IPS DF 6.9 (cell line): ENCODE results near the gene BACH1.
"Not testable (repeated sequence)": the region's sequence is repeated elsewhere in the genome, so short reads cannot be mapped to it uniquely, and the experiment has no call there.

ENCODE experiments used
- DNase-seq: peaks from one replicate; pipeline ENCODE4 v3.0.0-alpha.2; 2013; ENCODE audit warnings: low read depth, low spot score
- H3K27ac ChIP-seq: one replicate; pipeline ENCODE4 v1.5.1; 2013; ENCODE audit warnings: low read length, control low read depth
- H3K27me3 ChIP-seq: 2 replicates; pipeline ENCODE4 v1.6.1; 2013; ENCODE audit warnings: mild to moderate bottlenecking, low read length; ENCODE audit not compliant: control insufficient read depth, insufficient read depth
- H3K36me3 ChIP-seq: 2 replicates; pipeline ENCODE4 v1.6.1; 2013; ENCODE audit warnings: low read length; ENCODE audit not compliant: control insufficient read depth, insufficient read depth
- H3K4me1 ChIP-seq: 2 replicates; pipeline ENCODE4 v1.6.1; 2013; ENCODE audit warnings: low read length; ENCODE audit not compliant: control insufficient read depth, insufficient read depth
- H3K4me3 ChIP-seq: 2 replicates; pipeline ENCODE4 v1.5.1; 2013; ENCODE audit warnings: mild to moderate bottlenecking, low read length
- H3K9me3 ChIP-seq: 2 replicates; pipeline ENCODE4 v1.6.1; 2013; ENCODE audit warnings: low read length, inconsistent platforms; ENCODE audit not compliant: control insufficient read depth, insufficient read depth
- WGBS: extraction: QIAGEN DNeasy Blood & Tissue Kit; methylation state at CpG from one replicate; pipeline ENCODE4 v1.1.7; 2013; ENCODE audit warnings: mixed read lengths, missing lambda C conversion rate; ENCODE audit not compliant: insufficient read length, insufficient coverage; 5-methylcytosine and 5-hydroxymethylcytosine counted together

The BACH1 gene

DNA sequence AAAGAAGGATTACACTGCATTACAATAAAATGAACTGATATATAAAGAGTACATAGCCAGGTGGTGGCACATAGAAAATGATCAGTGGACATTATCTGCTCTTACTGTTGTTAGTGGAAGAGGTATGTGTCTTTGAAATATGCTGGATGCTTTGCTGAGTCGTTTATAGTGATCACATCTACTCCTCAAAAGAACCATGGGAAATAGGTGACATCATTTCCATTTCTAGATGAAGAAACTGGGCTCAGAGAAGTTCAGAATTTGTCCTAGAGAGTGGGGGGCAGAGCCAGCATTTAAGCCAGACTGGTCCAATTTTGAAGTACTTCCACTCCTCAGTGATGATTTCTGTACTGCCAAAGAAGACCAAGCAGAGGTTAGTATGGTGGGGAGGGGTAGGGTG, 34.0 kb upstream of the BACH1 start:
- Histone ChIP-seq H3K36me3 (no peaks in the 10 kb centered on the region), H3K27ac (no peak overlapping the region), H3K4me3 (no peak overlapping the region), H3K27me3 (no peaks in the 10 kb centered on the region), H3K4me1 (no peaks in the 10 kb centered on the region), H3K9me3 (no peaks in the 10 kb centered on the region)
- DNase-seq: no peak
- WGBS: no CpG with 5 or more reads among the region's 1 CpG

DNA sequence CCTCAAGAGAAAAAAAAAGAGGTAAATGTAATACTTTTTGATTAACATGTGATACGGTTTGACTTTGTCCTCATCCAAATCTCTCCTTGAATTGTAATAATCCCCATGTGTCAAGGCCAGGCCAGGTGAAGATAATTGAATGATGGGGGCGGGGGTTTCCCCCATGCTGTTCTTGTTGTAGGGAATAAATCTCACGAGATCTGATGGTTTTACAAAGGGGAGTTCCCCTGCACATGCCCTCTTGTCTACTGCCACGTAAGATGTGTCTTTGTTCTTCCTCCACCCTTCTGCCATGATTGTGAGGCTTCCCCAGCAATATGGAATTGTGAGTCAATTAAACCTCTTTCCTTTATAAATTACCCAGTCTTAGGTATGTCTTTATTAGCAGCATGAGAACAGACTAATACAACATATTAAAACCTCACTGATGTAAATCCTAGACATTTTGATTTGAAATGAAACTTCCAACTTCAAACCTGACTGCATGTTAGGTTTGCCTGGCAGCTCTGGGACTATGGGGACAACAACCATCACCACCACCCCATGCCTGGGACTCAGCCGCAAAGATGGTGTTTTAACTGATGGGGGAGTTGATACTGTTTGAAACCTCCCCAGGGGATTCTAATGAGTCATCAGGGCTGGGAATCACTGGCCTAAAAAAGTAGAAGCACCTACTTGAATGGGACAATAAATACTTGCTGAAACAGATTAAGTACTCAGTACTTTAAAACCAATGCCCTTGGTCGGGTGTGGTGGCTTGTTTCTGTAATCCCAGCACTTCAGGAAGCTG, 32.8 kb upstream of the BACH1 start:
- no peak overlapping the region for H3K4me3 ChIP-seq
- H3K9me3 ChIP-seq: no peaks in the 10 kb centered on the region
- no peak for DNase-seq
- H3K27me3 ChIP-seq: no peaks in the 10 kb centered on the region
- WGBS: no CpG with 5 or more reads among the region's 6 CpGs
- no peaks in the 10 kb centered on the region for H3K36me3 ChIP-seq
- H3K27ac ChIP-seq: no peak overlapping the region
- H3K4me1 ChIP-seq: no peaks in the 10 kb centered on the region

DNA sequence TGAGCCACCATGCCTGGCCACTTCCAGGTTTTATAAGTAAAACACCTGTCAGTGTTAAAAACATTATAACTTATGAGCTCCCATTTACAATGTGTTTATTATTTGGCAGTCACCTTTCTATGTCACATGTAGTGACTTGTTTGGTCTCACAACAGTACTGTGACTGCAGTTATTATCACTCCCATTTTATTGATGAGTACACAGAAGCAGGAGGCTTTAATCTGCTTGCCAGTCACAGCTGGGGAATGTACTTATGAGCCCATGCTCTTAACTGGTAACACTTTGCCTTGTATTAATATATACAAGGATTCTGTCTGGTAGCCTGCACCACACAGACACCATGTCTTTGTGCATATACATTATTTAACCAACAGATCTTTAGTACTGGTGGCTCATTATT, 31.1 kb upstream of the BACH1 start:
- H3K4me1 ChIP-seq: no peaks in the 10 kb centered on the region
- H3K27ac ChIP-seq: no peak overlapping the region
- no peaks in the 10 kb centered on the region for H3K9me3 ChIP-seq
- H3K27me3 ChIP-seq: no peaks in the 10 kb centered on the region
- DNase-seq: no peak
- no peaks in the 10 kb centered on the region for H3K36me3 ChIP-seq
- no peak overlapping the region for H3K4me3 ChIP-seq

DNA sequence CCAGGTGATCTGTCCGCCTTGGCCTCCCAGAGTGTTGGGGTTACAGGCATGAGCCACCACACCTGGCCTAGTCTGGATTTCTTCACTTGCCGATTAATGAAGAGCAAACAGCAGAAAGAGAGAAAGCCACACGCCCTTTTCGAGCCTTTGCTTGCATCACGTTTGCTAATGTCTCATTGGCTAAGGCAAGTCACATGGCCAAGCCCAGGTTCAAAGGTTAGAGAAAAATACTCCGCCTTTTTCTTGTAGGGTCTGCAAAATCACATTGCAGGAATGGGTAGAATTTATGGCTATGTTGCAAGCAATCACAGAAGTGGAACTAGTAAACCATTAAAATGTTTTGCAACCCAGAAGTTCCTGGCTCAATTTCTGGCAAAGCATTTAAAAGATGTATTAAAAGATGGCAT, 26.8 kb upstream of the BACH1 start:
- H3K27me3 ChIP-seq: no peaks in the 10 kb centered on the region
- no peaks in the 10 kb centered on the region for H3K36me3 ChIP-seq
- no CpG with 5 or more reads among the region's 6 CpGs for WGBS
- no peak overlapping the region for H3K4me3 ChIP-seq
- no peak overlapping the region for H3K27ac ChIP-seq
- DNase-seq: no peak
- H3K9me3 ChIP-seq: no peaks in the 10 kb centered on the region
- H3K4me1 ChIP-seq: no peaks in the 10 kb centered on the region

DNA sequence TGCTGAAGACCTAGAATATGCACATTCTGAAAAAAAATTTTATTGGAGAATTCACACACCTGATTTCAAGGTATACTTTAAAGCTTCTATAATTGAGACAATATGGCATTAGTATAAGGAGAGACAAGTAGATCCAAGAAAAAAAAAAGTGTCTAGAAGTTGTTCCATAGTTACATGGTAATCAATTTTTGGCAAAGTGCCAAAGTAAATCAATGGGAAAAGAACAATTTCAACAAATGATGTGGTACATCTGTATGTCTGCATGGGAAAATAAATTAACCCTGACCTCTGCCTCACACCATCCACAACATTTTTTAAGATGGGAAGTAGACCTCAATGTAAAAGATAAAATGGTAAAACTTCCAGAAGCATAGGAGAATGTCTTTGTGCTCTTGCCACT, 21.3 kb upstream of the BACH1 start:
- Histone ChIP-seq H3K4me1 (no peaks in the 10 kb centered on the region), H3K36me3 (no peaks in the 10 kb centered on the region), H3K27me3 (no peaks in the 10 kb centered on the region), H3K9me3 (no peaks in the 10 kb centered on the region), H3K4me3 (no peak overlapping the region), H3K27ac (no peak overlapping the region)
- DNase-seq: no peak

DNA sequence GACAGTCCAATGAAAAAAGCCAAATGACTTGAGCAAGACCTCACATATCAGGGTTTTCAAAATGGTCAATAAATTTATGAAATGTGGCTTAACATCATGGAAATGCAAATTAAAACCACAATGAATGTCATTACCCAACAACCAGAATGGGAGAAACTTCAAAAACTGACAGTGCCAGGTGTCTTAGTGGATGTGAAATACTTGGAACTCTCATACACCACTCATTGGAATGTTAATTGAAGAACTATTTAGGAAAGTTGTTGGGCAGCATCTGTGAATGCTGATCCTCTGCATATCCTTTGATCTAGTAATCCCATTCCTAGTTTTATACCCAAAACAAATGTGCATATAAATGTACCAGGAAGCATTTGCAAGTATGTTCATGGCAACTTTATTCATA, 19.2 kb upstream of the BACH1 start:
- Histone ChIP-seq H3K27me3 (no peaks in the 10 kb centered on the region), H3K9me3 (no peaks in the 10 kb centered on the region), H3K27ac (no peak overlapping the region), H3K36me3 (no peaks in the 10 kb centered on the region), H3K4me1 (no peaks in the 10 kb centered on the region), H3K4me3 (no peak overlapping the region)
- DNase-seq: no peak

DNA sequence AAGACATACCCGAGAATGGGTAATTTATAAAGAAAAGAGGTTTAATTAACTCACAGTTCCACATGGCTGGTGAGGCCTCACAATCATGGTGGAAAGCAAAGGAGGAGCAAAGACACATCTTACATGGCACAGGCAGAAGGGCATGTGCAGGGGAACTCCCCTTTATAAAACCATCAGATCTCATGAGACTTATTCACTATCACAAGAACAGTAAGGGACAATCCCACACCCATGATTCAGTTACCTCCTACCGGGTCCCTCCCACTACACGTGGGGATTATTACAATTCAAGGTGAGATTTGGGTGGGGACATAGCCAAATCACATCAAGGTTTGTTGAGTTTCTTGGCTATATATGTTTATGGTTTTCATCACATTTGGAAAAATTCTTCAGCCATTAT, 16.9 kb upstream of the BACH1 start:
- no CpG with 5 or more reads among the region's 3 CpGs for WGBS
- not testable (repeated sequence) for H3K36me3 ChIP-seq, H3K4me3 ChIP-seq, DNase-seq, H3K27me3 ChIP-seq, H3K27ac ChIP-seq, H3K4me1 ChIP-seq, H3K9me3 ChIP-seq

DNA sequence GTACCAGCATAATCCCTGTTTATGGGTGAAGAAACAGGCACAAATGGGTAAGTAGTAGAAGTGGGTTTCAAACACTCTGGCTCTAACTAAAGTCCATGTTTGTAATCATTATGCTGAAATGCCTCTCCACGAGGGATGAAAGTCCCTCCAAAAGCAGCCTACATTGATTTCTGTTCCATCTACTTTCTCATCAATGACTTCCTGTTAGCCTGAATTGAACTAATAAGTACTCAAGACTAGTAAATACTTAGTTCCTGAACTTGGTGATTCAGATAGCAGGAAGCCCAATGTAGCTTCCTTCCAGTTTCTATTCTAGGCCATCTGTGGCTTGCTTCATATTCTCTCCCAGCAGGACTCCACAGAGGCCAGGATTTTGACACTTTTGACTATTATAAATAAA, 11.3 kb upstream of the BACH1 start:
- no CpG with 5 or more reads among the region's 1 CpG for WGBS
- no peaks in the 10 kb centered on the region for H3K4me1 ChIP-seq
- DNase-seq: no peak

DNA sequence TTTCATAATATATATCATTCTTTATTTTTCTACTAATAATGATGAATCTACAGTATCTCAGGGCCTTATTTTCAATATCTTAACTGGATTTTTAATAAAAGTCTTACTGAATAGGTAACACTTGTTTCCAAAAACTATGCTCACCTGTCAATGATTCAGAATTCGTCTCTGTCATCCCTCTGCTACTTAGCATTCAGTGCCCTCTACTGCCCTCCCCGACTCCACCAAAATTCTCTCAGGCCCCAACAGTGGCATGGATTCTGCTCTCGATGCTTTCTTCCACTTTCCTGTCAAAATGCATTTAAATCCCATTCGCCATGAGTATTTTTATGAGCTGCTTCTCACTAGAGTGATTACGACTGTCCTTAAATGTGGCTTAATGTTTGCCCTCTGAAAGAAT, 10.5 kb upstream of the BACH1 start:
- Histone ChIP-seq H3K9me3 (no peaks in the 10 kb centered on the region), H3K27me3 (no peaks in the 10 kb centered on the region), H3K27ac (no peak overlapping the region), H3K4me3 (no peak overlapping the region), H3K36me3 (no peaks in the 10 kb centered on the region), H3K4me1 (no peaks in the 10 kb centered on the region)
- WGBS: no CpG with 5 or more reads among the region's 5 CpGs
- DNase-seq: no peak

More for the DNA sequence above, 11.3 kb upstream of the BACH1 start:
- Histone ChIP-seq H3K27ac (no peak overlapping the region), H3K9me3 (no peaks in the 10 kb centered on the region), H3K36me3 (no peaks in the 10 kb centered on the region), H3K27me3 (no peaks in the 10 kb centered on the region), H3K4me3 (no peak overlapping the region)

DNA sequence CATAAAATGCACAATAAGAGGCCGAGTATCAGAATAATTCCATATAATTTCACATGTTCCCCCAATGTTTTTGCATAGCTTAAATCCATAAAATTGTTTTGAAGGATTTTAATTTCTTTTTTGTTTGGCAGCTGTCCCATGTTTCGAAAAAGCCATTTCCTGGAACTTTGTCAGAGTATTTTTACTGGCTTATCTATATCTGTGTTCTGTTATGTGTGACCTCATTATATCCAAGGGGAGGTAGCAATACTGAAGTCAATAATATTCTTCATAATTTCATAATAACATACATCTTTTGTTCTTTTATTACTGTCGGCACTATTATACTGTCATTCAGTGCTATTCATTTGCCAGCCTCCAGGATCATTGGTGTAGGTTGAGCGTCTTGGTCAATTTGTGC, 9.4 kb upstream of the BACH1 start:
- H3K9me3 ChIP-seq: no peaks in the 10 kb centered on the region
- H3K36me3 ChIP-seq: no peaks in the 10 kb centered on the region
- H3K4me1 ChIP-seq: no peaks in the 10 kb centered on the region
- H3K4me3 ChIP-seq: no peak overlapping the region
- no CpG with 5 or more reads among the region's 4 CpGs for WGBS
- no peaks in the 10 kb centered on the region for H3K27me3 ChIP-seq
- no peak overlapping the region for H3K27ac ChIP-seq
- DNase-seq: no peak

DNA sequence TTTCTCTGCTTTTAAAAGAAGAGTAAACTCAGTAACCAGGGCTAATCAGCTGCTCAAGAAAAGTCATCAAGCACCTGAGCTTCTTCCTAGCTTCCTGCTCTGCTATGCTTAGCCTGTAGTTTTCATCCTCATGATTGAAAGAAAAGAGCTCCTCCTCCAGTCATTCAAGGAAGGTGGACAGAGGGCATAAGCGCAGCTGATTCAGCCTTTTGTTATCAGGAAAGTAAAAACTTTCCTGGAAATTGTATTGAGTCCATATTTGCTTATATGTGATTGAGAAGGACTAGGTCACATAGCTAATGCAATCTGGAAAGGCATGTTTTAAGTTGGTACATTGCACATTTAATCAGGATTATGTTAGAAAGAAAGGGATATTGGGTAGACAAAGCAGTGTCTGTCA, 8.5 kb upstream of the BACH1 start:
- Histone ChIP-seq H3K36me3 (no peaks in the 10 kb centered on the region), H3K27ac (no peak overlapping the region), H3K27me3 (no peaks in the 10 kb centered on the region), H3K4me3 (no peak overlapping the region), H3K9me3 (no peaks in the 10 kb centered on the region), H3K4me1 (no peaks in the 10 kb centered on the region)
- DNase-seq: no peak
- no CpG with 5 or more reads among the region's 1 CpG for WGBS
